ENCODE measurements around the gene DSG3.

DSG3 gene

DNA sequence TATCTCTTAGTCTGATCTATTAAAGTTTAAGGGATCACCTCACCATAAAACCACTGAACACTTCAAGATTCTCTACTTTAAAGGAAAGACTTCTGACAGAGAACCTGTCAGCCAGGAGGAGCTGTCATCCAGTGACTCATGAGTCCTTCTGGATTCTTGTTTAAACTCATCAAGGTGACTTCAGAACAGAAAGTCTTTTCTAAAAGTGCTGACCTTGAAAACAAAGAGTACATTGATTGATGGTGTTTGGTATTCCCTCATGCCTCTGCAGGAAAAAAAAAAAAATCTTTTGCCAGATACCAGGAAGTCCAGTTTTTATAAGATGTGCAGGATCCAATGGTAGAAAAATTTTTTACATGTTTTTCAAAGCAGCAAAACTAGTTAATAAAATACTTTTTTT is 62.8 kb downstream of the DSG3 start:
- Histone ChIP-seq H2AFZ (ENCODE audit: low read length) (no peak overlapping the region), H4K20me1 (ENCODE audit: insufficient read depth, low read length) (no peaks in the 10 kb centered on the region), H3K27ac (ENCODE audit: low read length) (no peak overlapping the region), H3K27me3 (replicated peaks; ENCODE audit: insufficient read depth, low read length) (no peaks in the 10 kb centered on the region), H3K4me2 (ENCODE audit: low read depth, low read length) (no peak overlapping the region), H3F3A (ENCODE audit: insufficient read depth, low read length) (no peaks in the 10 kb centered on the region), H3K9me2 (replicated peaks; ENCODE audit: insufficient read depth, low read length) (no peaks in the 10 kb centered on the region), H3K36me3 (replicated peaks; ENCODE audit: insufficient read depth, low read length) (no peaks in the 10 kb centered on the region), H3K4me3 (ENCODE audit: low read length) (no peak overlapping the region), H3K79me2 (ENCODE audit: low read length) (peaks cover 17% of the 10 kb centered on the region), H3K9me3 (replicated peaks; ENCODE audit: insufficient read depth, low read length) (no peaks in the 10 kb centered on the region), H3K4me1 (ENCODE audit: low read length) (no peaks in the 10 kb centered on the region), H3K9ac (ENCODE audit: low read length) (no peak overlapping the region)
- DNase-seq, result no peak
- TF ChIP-seq, protein P1, sequence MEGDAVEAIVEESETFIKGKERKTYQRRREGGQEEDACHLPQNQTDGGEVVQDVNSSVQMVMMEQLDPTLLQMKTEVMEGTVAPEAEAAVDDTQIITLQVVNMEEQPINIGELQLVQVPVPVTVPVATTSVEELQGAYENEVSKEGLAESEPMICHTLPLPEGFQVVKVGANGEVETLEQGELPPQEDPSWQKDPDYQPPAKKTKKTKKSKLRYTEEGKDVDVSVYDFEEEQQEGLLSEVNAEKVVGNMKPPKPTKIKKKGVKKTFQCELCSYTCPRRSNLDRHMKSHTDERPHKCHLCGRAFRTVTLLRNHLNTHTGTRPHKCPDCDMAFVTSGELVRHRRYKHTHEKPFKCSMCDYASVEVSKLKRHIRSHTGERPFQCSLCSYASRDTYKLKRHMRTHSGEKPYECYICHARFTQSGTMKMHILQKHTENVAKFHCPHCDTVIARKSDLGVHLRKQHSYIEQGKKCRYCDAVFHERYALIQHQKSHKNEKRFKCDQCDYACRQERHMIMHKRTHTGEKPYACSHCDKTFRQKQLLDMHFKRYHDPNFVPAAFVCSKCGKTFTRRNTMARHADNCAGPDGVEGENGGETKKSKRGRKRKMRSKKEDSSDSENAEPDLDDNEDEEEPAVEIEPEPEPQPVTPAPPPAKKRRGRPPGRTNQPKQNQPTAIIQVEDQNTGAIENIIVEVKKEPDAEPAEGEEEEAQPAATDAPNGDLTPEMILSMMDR (IDR thresholded peaks at IDR 0.05; ENCODE audit: low read length), result no peak
- TF ChIP-seq EZH2phosphoT487 (IDR thresholded peaks at IDR 0.05; ENCODE audit: low read length) (no peak), EZH2 (optimal IDR thresholded peaks at IDR 0.05; ENCODE audit: low read depth, low read length) (no peak)

DNA sequence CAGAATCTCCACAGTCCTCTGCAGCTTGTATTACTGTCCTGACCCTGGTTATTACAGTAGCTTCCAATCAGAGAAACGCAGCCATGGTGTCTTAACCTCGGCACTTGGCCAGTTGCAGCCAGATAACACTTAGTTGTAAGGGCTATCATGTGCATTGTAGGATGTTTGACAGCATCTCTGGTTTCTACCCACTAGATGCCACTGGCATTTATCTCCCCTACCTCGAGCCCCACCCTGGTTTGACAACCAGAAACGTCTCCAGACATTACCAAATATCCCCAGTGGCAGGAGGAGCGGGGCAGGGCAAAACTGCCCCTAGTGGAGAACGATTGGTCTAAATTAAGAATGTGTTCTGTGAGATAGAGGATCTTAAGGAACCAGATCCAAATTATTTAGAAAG is 63.6 kb downstream of the DSG3 start:
- Histone ChIP-seq H3K27ac (ENCODE audit: low read length) (no peak overlapping the region), H3K4me1 (ENCODE audit: low read length) (no peaks in the 10 kb centered on the region), H3K9me3 (replicated peaks; ENCODE audit: insufficient read depth, low read length) (no peaks in the 10 kb centered on the region)

DNA sequence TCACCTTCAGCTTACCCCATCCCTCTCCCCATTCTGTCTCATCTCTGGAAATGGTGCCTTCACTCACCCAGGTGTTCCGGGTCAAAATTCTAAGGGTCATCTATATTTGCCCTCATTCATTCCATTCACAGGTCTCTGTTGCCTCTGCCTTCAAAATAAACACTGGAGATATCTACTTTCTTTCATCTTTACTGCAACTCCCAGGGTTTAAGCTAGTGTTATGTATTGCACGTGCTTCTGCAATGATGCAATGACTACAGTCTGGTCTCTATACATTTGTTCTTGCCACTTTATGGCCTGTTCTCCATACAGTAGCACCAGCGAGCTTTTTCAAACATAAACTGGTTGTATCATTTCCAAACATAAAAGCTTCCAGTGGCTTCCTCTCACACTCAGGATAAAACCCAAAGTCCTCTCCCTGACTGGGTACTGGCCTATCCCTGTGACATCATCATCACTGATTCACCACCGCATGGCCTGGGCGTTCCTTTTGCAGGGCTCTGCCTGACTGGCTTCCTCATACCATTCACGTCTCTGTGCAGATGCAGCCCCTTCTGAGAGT is 64.7 kb downstream of the DSG3 start:
- no peaks in the 10 kb centered on the region for H3K36me3 ChIP-seq (replicated peaks; ENCODE audit: insufficient read depth, low read length)
- H3K9ac ChIP-seq (ENCODE audit: low read length), result no peak overlapping the region
- TF ChIP-seq EZH2 (optimal IDR thresholded peaks at IDR 0.05; ENCODE audit: low read depth, low read length) (no peak), EZH2phosphoT487 (IDR thresholded peaks at IDR 0.05; ENCODE audit: low read length) (no peak)
- TF ChIP-seq, protein P1 (IDR thresholded peaks at IDR 0.05; ENCODE audit: low read length), result no peak
- no peak overlapping the region for H3K27ac ChIP-seq (ENCODE audit: low read length)
- H3K9me2 ChIP-seq (replicated peaks; ENCODE audit: insufficient read depth, low read length), result no peaks in the 10 kb centered on the region
- no peak overlapping the region for H2AFZ ChIP-seq (ENCODE audit: low read length)
- H3K4me2 ChIP-seq (ENCODE audit: low read depth, low read length), result no peak overlapping the region
- DNase-seq, result no peak
- no peaks in the 10 kb centered on the region for H3K4me1 ChIP-seq (ENCODE audit: low read length)
- no peaks in the 10 kb centered on the region for H4K20me1 ChIP-seq (ENCODE audit: insufficient read depth, low read length)
- no peak overlapping the region for H3K4me3 ChIP-seq (ENCODE audit: low read length)
- no peaks in the 10 kb centered on the region for H3K9me3 ChIP-seq (replicated peaks; ENCODE audit: insufficient read depth, low read length)
- no peaks in the 10 kb centered on the region for H3F3A ChIP-seq (ENCODE audit: insufficient read depth, low read length)
- H3K79me2 ChIP-seq (ENCODE audit: low read length), result peaks cover 13% of the 10 kb centered on the region
- H3K27me3 ChIP-seq (replicated peaks; ENCODE audit: insufficient read depth, low read length), result no peaks in the 10 kb centered on the region

More for the DNA sequence above, 63.6 kb downstream of the DSG3 start:
- no peak for DNase-seq
- H3K79me2 ChIP-seq (ENCODE audit: low read length), result peaks cover 13% of the 10 kb centered on the region
- no peaks in the 10 kb centered on the region for H3K27me3 ChIP-seq (replicated peaks; ENCODE audit: insufficient read depth, low read length)
- TF ChIP-seq, protein P1 (IDR thresholded peaks at IDR 0.05; ENCODE audit: low read length), result no peak
- TF ChIP-seq EZH2phosphoT487 (IDR thresholded peaks at IDR 0.05; ENCODE audit: low read length), result no peak
- no peak for TF ChIP-seq EZH2 (optimal IDR thresholded peaks at IDR 0.05; ENCODE audit: low read depth, low read length)
- H3K36me3 ChIP-seq (replicated peaks; ENCODE audit: insufficient read depth, low read length), result no peaks in the 10 kb centered on the region
- H2AFZ ChIP-seq (ENCODE audit: low read length), result no peak overlapping the region
- no peaks in the 10 kb centered on the region for H4K20me1 ChIP-seq (ENCODE audit: insufficient read depth, low read length)
- H3K9me2 ChIP-seq (replicated peaks; ENCODE audit: insufficient read depth, low read length), result no peaks in the 10 kb centered on the region
- H3K4me3 ChIP-seq (ENCODE audit: low read length), result no peak overlapping the region
- no peaks in the 10 kb centered on the region for H3F3A ChIP-seq (ENCODE audit: insufficient read depth, low read length)
- no peak overlapping the region for H3K4me2 ChIP-seq (ENCODE audit: low read depth, low read length)
- H3K9ac ChIP-seq (ENCODE audit: low read length), result no peak overlapping the region

Data from MM.1S (cell line).